ENCODE measurements around the gene PIP4K2C. TPM values are rescaled to one million over a fixed set of nuclear protein-coding genes. Genes with fewer than 3 reads are reported as not detected.
A peak's percentile ranks its signal among the peaks of the same experiment; 100 is the strongest.
"Not testable (repeated sequence)": the region's sequence is repeated elsewhere in the genome, so short reads cannot be mapped to it uniquely, and the experiment has no call there.

PIP4K2C gene
- total RNA-seq, 1 donor from 2014 or later = 46.3 TPM

DNA sequence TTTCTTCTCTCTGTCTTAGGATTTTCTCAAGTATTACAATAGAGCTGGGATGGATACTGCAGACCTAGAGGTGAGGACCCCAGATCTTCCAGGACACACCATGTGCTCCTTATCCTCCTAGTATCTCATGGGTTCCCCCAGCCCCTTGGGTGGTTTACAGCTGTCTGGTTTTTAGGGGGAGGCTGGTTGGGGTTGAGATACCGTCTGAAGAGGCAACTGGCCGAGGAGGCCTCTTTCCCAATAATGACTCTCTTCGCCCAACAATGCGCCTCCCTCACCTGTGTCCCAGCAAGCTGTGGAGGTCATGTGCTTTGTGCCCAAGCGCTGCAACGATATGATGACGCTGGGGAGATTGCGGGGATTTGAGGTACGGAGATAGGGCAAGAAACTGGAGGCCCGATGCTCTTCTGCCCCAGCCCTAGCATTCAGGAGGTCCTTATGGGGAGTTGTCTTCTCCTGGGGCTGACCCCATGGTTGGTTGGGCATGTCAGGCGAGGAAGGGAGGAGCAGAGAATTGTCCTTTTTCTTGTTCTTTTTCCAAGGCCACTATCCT, 24.0 kb downstream of the PIP4K2C start:
- Histone ChIP-seq H3K4me3 (ENCODE audit: low read depth, low read length) (no peak overlapping the region), H3K27me3 (ENCODE audit: control insufficient read depth, insufficient read depth, low read length) (peaks cover 28% of the 10 kb centered on the region), H3K36me3 (ENCODE audit: control insufficient read depth, insufficient read depth, low read length) (no peaks in the 10 kb centered on the region)
- FAIRE-seq (no peak), DNase-seq (ENCODE audit: low read depth) (no peak)
- TF ChIP-seq, protein P1, sequence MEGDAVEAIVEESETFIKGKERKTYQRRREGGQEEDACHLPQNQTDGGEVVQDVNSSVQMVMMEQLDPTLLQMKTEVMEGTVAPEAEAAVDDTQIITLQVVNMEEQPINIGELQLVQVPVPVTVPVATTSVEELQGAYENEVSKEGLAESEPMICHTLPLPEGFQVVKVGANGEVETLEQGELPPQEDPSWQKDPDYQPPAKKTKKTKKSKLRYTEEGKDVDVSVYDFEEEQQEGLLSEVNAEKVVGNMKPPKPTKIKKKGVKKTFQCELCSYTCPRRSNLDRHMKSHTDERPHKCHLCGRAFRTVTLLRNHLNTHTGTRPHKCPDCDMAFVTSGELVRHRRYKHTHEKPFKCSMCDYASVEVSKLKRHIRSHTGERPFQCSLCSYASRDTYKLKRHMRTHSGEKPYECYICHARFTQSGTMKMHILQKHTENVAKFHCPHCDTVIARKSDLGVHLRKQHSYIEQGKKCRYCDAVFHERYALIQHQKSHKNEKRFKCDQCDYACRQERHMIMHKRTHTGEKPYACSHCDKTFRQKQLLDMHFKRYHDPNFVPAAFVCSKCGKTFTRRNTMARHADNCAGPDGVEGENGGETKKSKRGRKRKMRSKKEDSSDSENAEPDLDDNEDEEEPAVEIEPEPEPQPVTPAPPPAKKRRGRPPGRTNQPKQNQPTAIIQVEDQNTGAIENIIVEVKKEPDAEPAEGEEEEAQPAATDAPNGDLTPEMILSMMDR (IDR thresholded peaks at IDR 0.05; ENCODE audit: insufficient read depth, low read length, severe bottlenecking) = no peak

GRCh38 chr12:57615637-57616036, 24.6 kb downstream of the PIP4K2C start:
- DNase-seq (ENCODE audit: low read depth) (no peak), FAIRE-seq (peak; percentile 36)
- no peak overlapping the region for H3K4me3 ChIP-seq (ENCODE audit: low read depth, low read length)
- H3K27me3 ChIP-seq (ENCODE audit: control insufficient read depth, insufficient read depth, low read length) = peaks cover 31% of the 10 kb centered on the region
- TF ChIP-seq, protein P1 (IDR thresholded peaks at IDR 0.05; ENCODE audit: insufficient read depth, low read length, severe bottlenecking) = no peak
- no peaks in the 10 kb centered on the region for H3K36me3 ChIP-seq (ENCODE audit: control insufficient read depth, insufficient read depth, low read length)

DNA sequence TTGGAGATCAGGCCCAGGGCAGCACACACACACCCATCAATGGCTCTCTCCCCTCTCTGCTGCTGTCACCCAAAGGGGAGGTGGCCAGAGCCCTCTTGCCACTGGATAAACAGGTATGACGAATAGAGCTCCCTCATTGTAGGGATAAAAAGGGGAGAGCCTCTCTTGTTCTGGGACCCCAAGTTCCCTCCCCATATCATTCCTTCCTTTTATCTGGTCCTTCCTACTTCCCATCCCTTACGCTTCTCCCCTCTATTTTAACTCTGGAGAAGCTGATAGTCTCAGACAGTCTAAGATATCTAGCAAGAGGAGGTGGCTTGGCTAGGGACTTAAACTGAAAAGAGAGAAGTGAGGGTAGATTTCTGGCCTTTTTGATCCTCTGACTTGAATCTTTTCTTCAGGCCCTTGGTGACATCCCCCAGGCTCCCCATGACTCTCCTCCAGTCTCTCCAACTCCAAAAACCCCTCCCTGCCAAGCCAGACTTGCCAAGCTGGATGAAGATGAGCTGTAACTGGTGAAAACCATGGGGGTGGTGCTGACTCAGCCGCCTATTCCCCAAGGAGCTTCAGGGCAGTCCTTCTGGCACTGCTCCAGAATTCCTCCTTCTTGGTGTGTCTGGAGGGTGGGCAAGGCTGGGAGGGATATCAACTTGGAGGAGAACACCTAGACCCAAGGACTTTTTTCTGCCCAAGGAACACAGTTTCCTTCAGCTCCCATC, 25.6 kb downstream of the PIP4K2C start:
- H3K27me3 ChIP-seq (ENCODE audit: control insufficient read depth, insufficient read depth, low read length) = peaks cover 37% of the 10 kb centered on the region
- DNase-seq (ENCODE audit: low read depth) = peak; percentile 72
- TF ChIP-seq, protein P1 (IDR thresholded peaks at IDR 0.05; ENCODE audit: insufficient read depth, low read length, severe bottlenecking) = no peak
- FAIRE-seq = no peak
- no peak overlapping the region for H3K4me3 ChIP-seq (ENCODE audit: low read depth, low read length)
- H3K36me3 ChIP-seq (ENCODE audit: control insufficient read depth, insufficient read depth, low read length) = no peaks in the 10 kb centered on the region

- Histone ChIP-seq H3K36me3 (ENCODE audit: control insufficient read depth, insufficient read depth, low read length) (no peaks in the 10 kb centered on the region), H3K4me3 (ENCODE audit: low read depth, low read length) (no peak overlapping the region), H3K27me3 (ENCODE audit: control insufficient read depth, insufficient read depth, low read length) (peaks cover 41% of the 10 kb centered on the region)
- DNase-seq (ENCODE audit: low read depth) (no peak), FAIRE-seq (no peak)
- TF ChIP-seq, protein P1 (IDR thresholded peaks at IDR 0.05; ENCODE audit: insufficient read depth, low read length, severe bottlenecking) = no peak
Measured at GRCh38 chr12:57617942-57618341, 26.9 kb downstream of the PIP4K2C start.

DNA sequence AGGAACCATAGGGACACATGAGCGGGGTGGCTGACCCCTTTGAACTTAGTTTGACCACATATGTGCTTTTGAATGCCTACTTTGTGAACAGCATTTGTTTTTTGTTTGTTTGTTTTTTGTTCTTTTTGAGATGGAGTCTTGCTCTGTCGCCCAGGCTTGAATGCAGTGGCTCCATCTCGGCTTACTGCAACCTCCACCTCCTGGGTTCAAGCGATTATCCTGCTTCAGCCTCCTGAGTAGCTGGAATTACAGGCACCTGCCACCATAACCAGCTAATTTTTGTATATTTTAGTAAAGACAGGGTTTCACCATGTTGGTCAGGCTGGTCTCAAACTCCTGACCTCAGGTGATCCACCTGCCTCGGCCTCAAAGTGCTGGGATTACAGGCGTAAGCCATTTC, 27.4 kb downstream of the PIP4K2C start:
- DNase-seq (ENCODE audit: low read depth); FAIRE-seq; H3K4me3 ChIP-seq (ENCODE audit: low read depth, low read length); H3K36me3 ChIP-seq (ENCODE audit: control insufficient read depth, insufficient read depth, low read length): not testable (repeated sequence)
- peaks cover 39% of the 10 kb centered on the region for H3K27me3 ChIP-seq (ENCODE audit: control insufficient read depth, insufficient read depth, low read length)

DNA sequence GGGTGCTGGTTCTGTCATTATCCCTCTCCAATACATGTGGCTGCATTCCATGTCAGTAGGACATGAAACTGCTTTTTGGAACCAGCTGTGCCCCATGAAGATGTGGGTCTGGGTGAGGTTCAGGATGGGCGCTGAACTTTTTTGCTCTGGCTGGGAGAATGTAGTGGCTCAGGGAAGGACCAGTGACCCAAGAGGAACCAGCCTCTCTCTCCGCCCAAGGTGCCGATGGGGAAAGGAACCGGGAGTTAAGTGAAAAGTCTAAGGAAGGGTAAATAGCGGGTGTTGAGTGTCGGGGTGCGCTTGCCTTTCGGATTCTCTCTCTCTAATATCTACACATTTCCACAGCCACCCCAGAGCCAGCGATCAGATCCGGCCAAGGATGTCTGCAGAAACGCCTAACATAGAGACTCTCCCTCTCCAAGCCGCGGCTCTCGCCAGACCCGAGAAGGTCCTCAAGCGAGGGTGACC, 28.0 kb downstream of the PIP4K2C start:
- no peak for DNase-seq (ENCODE audit: low read depth)
- Histone ChIP-seq H3K4me3 (ENCODE audit: low read depth, low read length) (no peak overlapping the region), H3K36me3 (ENCODE audit: control insufficient read depth, insufficient read depth, low read length) (no peaks in the 10 kb centered on the region), H3K27me3 (ENCODE audit: control insufficient read depth, insufficient read depth, low read length) (peaks cover 41% of the 10 kb centered on the region)
- no peak for FAIRE-seq
- TF ChIP-seq, protein P1 (IDR thresholded peaks at IDR 0.05; ENCODE audit: insufficient read depth, low read length, severe bottlenecking) = no peak

All from bronchial epithelial cell (primary cell).